ENCODE measurements around the gene TUBB4A.
A peak's percentile ranks its signal among the peaks of the same experiment; 100 is the strongest.

TUBB4A gene

GRCh38 chr19:6470173-6470572 lies 31.9 kb downstream of the TUBB4A start:
- no peaks in the 10 kb centered on the region for H3K9me3 ChIP-seq (ENCODE audit: control insufficient read depth in 1 of 2, low read length in 2 of 2)
- no peak overlapping the region for H3K9ac ChIP-seq (ENCODE audit: low read depth in 1 of 2, low read length in 2 of 2)
- peaks cover 10 to 23% of the 10 kb centered on the region in 2 donors for H3K36me3 ChIP-seq (ENCODE audit: control insufficient read depth in 1 of 2, insufficient read depth in 2 of 2, low read length in 2 of 2)
- H3K4me3 ChIP-seq (ENCODE audit: low read depth in 1 of 2, low read length in 2 of 2) = no peak overlapping the region
- no peak overlapping the region for H3K27ac ChIP-seq (ENCODE audit: low read depth, low read length)
- no peaks in the 10 kb centered on the region for H3K27me3 ChIP-seq (ENCODE audit: control insufficient read depth in 1 of 2, insufficient read depth in 2 of 2, low read length in 2 of 2)
- peaks cover 5 to 12% of the 10 kb centered on the region in 2 donors for H3K4me1 ChIP-seq (ENCODE audit: control insufficient read depth in 1 of 2, insufficient read depth in 2 of 2, low read length in 2 of 2)

GRCh38 chr19:6467384-6467783 lies 34.7 kb downstream of the TUBB4A start:
- Histone ChIP-seq H3K27me3 (ENCODE audit: control insufficient read depth in 1 of 2, insufficient read depth in 2 of 2, low read length in 2 of 2) (no peaks in the 10 kb centered on the region), H3K27ac (ENCODE audit: low read depth, low read length) (no peak overlapping the region), H3K36me3 (ENCODE audit: control insufficient read depth in 1 of 2, insufficient read depth in 2 of 2, low read length in 2 of 2) (peaks cover 10 to 23% of the 10 kb centered on the region in 2 donors), H3K9me3 (ENCODE audit: control insufficient read depth in 1 of 2, low read length in 2 of 2) (no peaks in the 10 kb centered on the region), H3K4me1 (ENCODE audit: control insufficient read depth in 1 of 2, insufficient read depth in 2 of 2, low read length in 2 of 2) (peaks cover 5 to 6% of the 10 kb centered on the region in 2 donors), H3K9ac (ENCODE audit: low read depth in 1 of 2, low read length in 2 of 2) (no peak overlapping the region), H3K4me3 (ENCODE audit: low read depth in 1 of 2, low read length in 2 of 2) (no peak overlapping the region)

GRCh38 chr19:6466526-6467248 lies 35.4 kb downstream of the TUBB4A start:
- no peaks in the 10 kb centered on the region for H3K27me3 ChIP-seq (ENCODE audit: control insufficient read depth in 1 of 2, insufficient read depth in 2 of 2, low read length in 2 of 2)
- H3K9me3 ChIP-seq (ENCODE audit: control insufficient read depth in 1 of 2, low read length in 2 of 2) = no peaks in the 10 kb centered on the region
- H3K27ac ChIP-seq (ENCODE audit: low read depth, low read length) = no peak overlapping the region
- H3K4me1 ChIP-seq (ENCODE audit: control insufficient read depth in 1 of 2, insufficient read depth in 2 of 2, low read length in 2 of 2) = peaks cover 5 to 13% of the 10 kb centered on the region in 2 donors
- H3K9ac ChIP-seq (ENCODE audit: low read depth in 1 of 2, low read length in 2 of 2) = no peak overlapping the region
- H3K4me3 ChIP-seq (ENCODE audit: low read depth in 1 of 2, low read length in 2 of 2) = no peak overlapping the region
- peaks cover 10 to 23% of the 10 kb centered on the region in 2 donors for H3K36me3 ChIP-seq (ENCODE audit: control insufficient read depth in 1 of 2, insufficient read depth in 2 of 2, low read length in 2 of 2)

GRCh38 chr19:6465663-6466062 lies 36.4 kb downstream of the TUBB4A start:
- Histone ChIP-seq H3K36me3 (ENCODE audit: control insufficient read depth in 1 of 2, insufficient read depth in 2 of 2, low read length in 2 of 2) (peaks cover 10 to 23% of the 10 kb centered on the region in 2 donors), H3K4me1 (ENCODE audit: control insufficient read depth in 1 of 2, insufficient read depth in 2 of 2, low read length in 2 of 2) (peaks cover 5 to 13% of the 10 kb centered on the region in 2 donors), H3K27ac (ENCODE audit: low read depth, low read length) (no peak overlapping the region), H3K4me3 (ENCODE audit: low read depth in 1 of 2, low read length in 2 of 2) (peak overlapping the region; percentile 61 to 74), H3K9ac (ENCODE audit: low read depth in 1 of 2, low read length in 2 of 2) (peak overlapping the region in 1 of 2 donors; percentile 95), H3K9me3 (ENCODE audit: control insufficient read depth in 1 of 2, low read length in 2 of 2) (no peaks in the 10 kb centered on the region), H3K27me3 (ENCODE audit: control insufficient read depth in 1 of 2, insufficient read depth in 2 of 2, low read length in 2 of 2) (no peaks in the 10 kb centered on the region)

GRCh38 chr19:6465006-6465405 lies 37.1 kb downstream of the TUBB4A start:
- peak overlapping the region; percentile 74 to 95 for H3K9ac ChIP-seq (ENCODE audit: low read depth in 1 of 2, low read length in 2 of 2)
- H3K4me3 ChIP-seq (ENCODE audit: low read depth in 1 of 2, low read length in 2 of 2) = peak overlapping the region; percentile 61 to 74
- peaks cover 5 to 13% of the 10 kb centered on the region in 2 donors for H3K4me1 ChIP-seq (ENCODE audit: control insufficient read depth in 1 of 2, insufficient read depth in 2 of 2, low read length in 2 of 2)
- peaks cover 10 to 20% of the 10 kb centered on the region in 2 donors for H3K36me3 ChIP-seq (ENCODE audit: control insufficient read depth in 1 of 2, insufficient read depth in 2 of 2, low read length in 2 of 2)
- H3K27ac ChIP-seq (ENCODE audit: low read depth, low read length) = peak overlapping the region; percentile 87
- H3K27me3 ChIP-seq (ENCODE audit: control insufficient read depth in 1 of 2, insufficient read depth in 2 of 2, low read length in 2 of 2) = no peaks in the 10 kb centered on the region
- H3K9me3 ChIP-seq (ENCODE audit: control insufficient read depth in 1 of 2, low read length in 2 of 2) = no peaks in the 10 kb centered on the region

- Histone ChIP-seq H3K4me3 (ENCODE audit: low read depth in 1 of 2, low read length in 2 of 2) (peak within 1 kb of the TSS; percentile 61 to 74), H3K9me3 (ENCODE audit: control insufficient read depth in 1 of 2, low read length in 2 of 2) (no peaks in the 10 kb centered on the region), H3K4me1 (ENCODE audit: control insufficient read depth in 1 of 2, insufficient read depth in 2 of 2, low read length in 2 of 2) (peaks cover 5 to 13% of the 10 kb centered on the region in 2 donors), H3K9ac (ENCODE audit: low read depth in 1 of 2, low read length in 2 of 2) (peak within 1 kb of the TSS; percentile 74 to 95), H3K27ac (ENCODE audit: low read depth, low read length) (peak within 1 kb of the TSS; percentile 87), H3K27me3 (ENCODE audit: control insufficient read depth in 1 of 2, insufficient read depth in 2 of 2, low read length in 2 of 2) (no peaks in the 10 kb centered on the region), H3K36me3 (ENCODE audit: control insufficient read depth in 1 of 2, insufficient read depth in 2 of 2, low read length in 2 of 2) (peaks cover 6 to 19% of the 10 kb centered on the region in 2 donors)
Observed at GRCh38 chr19:6464070-6464873, 37.8 kb downstream of the TUBB4A start, which contains the start of gene CRB3. Gene CRB3, plus strand, starts transcription at chr19:6464271. Its CDS starts 431 bp downstream, at chr19:6464702.

- Histone ChIP-seq H3K4me1 (ENCODE audit: control insufficient read depth in 1 of 2, insufficient read depth in 2 of 2, low read length in 2 of 2) (peaks cover 14 to 15% of the 10 kb centered on the region in 2 donors), H3K9ac (ENCODE audit: low read depth in 1 of 2, low read length in 2 of 2) (peak overlapping the region; percentile 73 to 86), H3K4me3 (ENCODE audit: low read depth in 1 of 2, low read length in 2 of 2) (peak overlapping the region; percentile 86 to 96), H3K36me3 (ENCODE audit: control insufficient read depth in 1 of 2, insufficient read depth in 2 of 2, low read length in 2 of 2) (peaks cover 0 to 7% of the 10 kb centered on the region in 2 donors), H3K9me3 (ENCODE audit: control insufficient read depth in 1 of 2, low read length in 2 of 2) (no peaks in the 10 kb centered on the region), H3K27me3 (ENCODE audit: control insufficient read depth in 1 of 2, insufficient read depth in 2 of 2, low read length in 2 of 2) (no peaks in the 10 kb centered on the region), H3K27ac (ENCODE audit: low read depth, low read length) (peak overlapping the region; percentile 88)
Observed at GRCh38 chr19:6460099-6460884, 41.8 kb downstream of the TUBB4A start.

- Histone ChIP-seq H3K9ac (ENCODE audit: low read depth in 1 of 2, low read length in 2 of 2) (peak within 1 kb of the TSS; percentile 73 to 86), H3K27ac (ENCODE audit: low read depth, low read length) (peak within 1 kb of the TSS; percentile 88), H3K9me3 (ENCODE audit: control insufficient read depth in 1 of 2, low read length in 2 of 2) (peaks cover 1 to 2% of the 10 kb centered on the region in 2 donors), H3K36me3 (ENCODE audit: control insufficient read depth in 1 of 2, insufficient read depth in 2 of 2, low read length in 2 of 2) (peaks cover 4 to 13% of the 10 kb centered on the region in 2 donors), H3K4me1 (ENCODE audit: control insufficient read depth in 1 of 2, insufficient read depth in 2 of 2, low read length in 2 of 2) (peaks cover 12% of the 10 kb centered on the region in 2 donors), H3K4me3 (ENCODE audit: low read depth in 1 of 2, low read length in 2 of 2) (peak within 1 kb of the TSS; percentile 86 to 96), H3K27me3 (ENCODE audit: control insufficient read depth in 1 of 2, insufficient read depth in 2 of 2, low read length in 2 of 2) (no peaks in the 10 kb centered on the region)
Observed at GRCh38 chr19:6459262-6460098, 42.6 kb downstream of the TUBB4A start, which contains the start of gene SLC25A23. Gene SLC25A23, minus strand, starts transcription at chr19:6459792. Its CDS starts 164 bp downstream, at chr19:6459628.

- Histone ChIP-seq H3K27me3 (ENCODE audit: control insufficient read depth in 1 of 2, insufficient read depth in 2 of 2, low read length in 2 of 2) (no peaks in the 10 kb centered on the region), H3K36me3 (ENCODE audit: control insufficient read depth in 1 of 2, insufficient read depth in 2 of 2, low read length in 2 of 2) (peaks cover 10 to 20% of the 10 kb centered on the region in 2 donors), H3K9ac (ENCODE audit: low read depth in 1 of 2, low read length in 2 of 2) (peak overlapping the region; percentile 51 to 73), H3K27ac (ENCODE audit: low read depth, low read length) (no peak overlapping the region), H3K4me1 (ENCODE audit: control insufficient read depth in 1 of 2, insufficient read depth in 2 of 2, low read length in 2 of 2) (peaks cover 12% of the 10 kb centered on the region in 2 donors), H3K4me3 (ENCODE audit: low read depth in 1 of 2, low read length in 2 of 2) (peak overlapping the region; percentile 86 to 96), H3K9me3 (ENCODE audit: control insufficient read depth in 1 of 2, low read length in 2 of 2) (peaks cover 8% of the 10 kb centered on the region in 2 donors)
Observed at GRCh38 chr19:6458695-6459261, 43.3 kb downstream of the TUBB4A start.

Data from duodenal mucosa (tissue), 2 donors.